ENCODE data around the gene ATP6V0B.

ATP6V0B gene

DNA sequence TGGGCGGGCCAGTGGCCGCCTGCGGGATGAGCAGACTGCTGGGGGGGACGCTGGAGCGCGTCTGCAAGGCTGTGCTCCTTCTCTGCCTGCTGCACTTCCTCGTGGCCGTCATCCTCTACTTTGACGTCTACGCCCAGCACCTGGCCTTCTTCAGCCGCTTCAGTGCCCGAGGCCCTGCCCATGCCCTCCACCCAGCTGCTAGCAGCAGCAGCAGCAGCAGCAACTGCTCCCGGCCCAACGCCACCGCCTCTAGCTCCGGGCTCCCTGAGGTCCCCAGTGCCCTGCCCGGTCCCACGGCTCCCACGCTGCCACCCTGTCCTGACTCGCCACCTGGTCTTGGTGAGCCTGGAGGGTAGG, 6.4 kb downstream of the ATP6V0B start:
- H3K27ac ChIP-seq (ENCODE audit: low read depth, low read length) = no peak overlapping the region
- H3K4me1 ChIP-seq (ENCODE audit: insufficient read depth, low read length) = peaks cover 38% of the 10 kb centered on the region
- H3K36me3 ChIP-seq (ENCODE audit: insufficient read depth, low read length) = peaks cover 30% of the 10 kb centered on the region
- no peak overlapping the region for H3K4me3 ChIP-seq (ENCODE audit: low read depth in 1 of 2, low read length in 2 of 2)
- no peaks in the 10 kb centered on the region for H3K9me3 ChIP-seq (ENCODE audit: low read length)
- H3K27me3 ChIP-seq (ENCODE audit: control insufficient read depth in 1 of 2, insufficient read depth in 2 of 2, low read length in 2 of 2) = no peaks in the 10 kb centered on the region
- H3K9ac ChIP-seq (ENCODE audit: low read length) = no peak overlapping the region

GRCh38 chr1:43981636-43982035, 6.9 kb downstream of the ATP6V0B start:
- Histone ChIP-seq H3K9ac (ENCODE audit: low read length) (no peak overlapping the region), H3K27me3 (ENCODE audit: control insufficient read depth in 1 of 2, insufficient read depth in 2 of 2, low read length in 2 of 2) (no peaks in the 10 kb centered on the region), H3K9me3 (ENCODE audit: low read length) (no peaks in the 10 kb centered on the region), H3K4me1 (ENCODE audit: insufficient read depth, low read length) (peaks cover 33% of the 10 kb centered on the region), H3K36me3 (ENCODE audit: insufficient read depth, low read length) (peaks cover 25% of the 10 kb centered on the region), H3K27ac (ENCODE audit: low read depth, low read length) (no peak overlapping the region), H3K4me3 (ENCODE audit: low read depth in 1 of 2, low read length in 2 of 2) (no peak overlapping the region)

DNA sequence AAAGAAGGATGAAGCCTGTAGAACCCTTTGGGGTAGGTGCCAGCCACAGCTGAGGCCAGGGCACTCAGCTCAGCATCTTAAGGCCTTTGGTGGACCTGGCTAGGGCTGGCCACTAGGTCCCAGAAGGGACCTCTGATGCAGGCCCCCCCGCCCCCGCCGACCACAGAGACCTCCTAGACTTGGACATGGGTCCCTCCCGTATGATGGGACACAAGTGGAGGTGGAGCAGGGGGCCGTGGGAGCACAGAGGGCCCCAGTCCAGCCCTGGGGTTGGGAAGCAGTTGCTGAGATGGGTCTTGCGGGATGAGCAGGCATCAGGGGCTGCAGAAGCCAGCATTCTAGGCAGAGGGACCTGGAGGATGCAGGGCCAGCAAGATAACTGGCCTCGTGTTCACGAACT, 7.5 kb downstream of the ATP6V0B start:
- peaks cover 19% of the 10 kb centered on the region for H3K36me3 ChIP-seq (ENCODE audit: insufficient read depth, low read length)
- no peak overlapping the region for H3K27ac ChIP-seq (ENCODE audit: low read depth, low read length)
- H3K9me3 ChIP-seq (ENCODE audit: low read length) = no peaks in the 10 kb centered on the region
- no peak overlapping the region for H3K4me3 ChIP-seq (ENCODE audit: low read depth in 1 of 2, low read length in 2 of 2)
- no peaks in the 10 kb centered on the region for H3K27me3 ChIP-seq (ENCODE audit: control insufficient read depth in 1 of 2, insufficient read depth in 2 of 2, low read length in 2 of 2)
- peaks cover 27% of the 10 kb centered on the region for H3K4me1 ChIP-seq (ENCODE audit: insufficient read depth, low read length)
- no peak overlapping the region for H3K9ac ChIP-seq (ENCODE audit: low read length)

GRCh38 chr1:43982808-43983207, 8.0 kb downstream of the ATP6V0B start:
- no peak overlapping the region for H3K9ac ChIP-seq (ENCODE audit: low read length)
- no peak overlapping the region for H3K4me3 ChIP-seq (ENCODE audit: low read depth in 1 of 2, low read length in 2 of 2)
- H3K36me3 ChIP-seq (ENCODE audit: insufficient read depth, low read length) = peaks cover 14% of the 10 kb centered on the region
- H3K27ac ChIP-seq (ENCODE audit: low read depth, low read length) = no peak overlapping the region
- no peaks in the 10 kb centered on the region for H3K27me3 ChIP-seq (ENCODE audit: control insufficient read depth in 1 of 2, insufficient read depth in 2 of 2, low read length in 2 of 2)
- H3K9me3 ChIP-seq (ENCODE audit: low read length) = no peaks in the 10 kb centered on the region
- H3K4me1 ChIP-seq (ENCODE audit: insufficient read depth, low read length) = peaks cover 22% of the 10 kb centered on the region

DNA sequence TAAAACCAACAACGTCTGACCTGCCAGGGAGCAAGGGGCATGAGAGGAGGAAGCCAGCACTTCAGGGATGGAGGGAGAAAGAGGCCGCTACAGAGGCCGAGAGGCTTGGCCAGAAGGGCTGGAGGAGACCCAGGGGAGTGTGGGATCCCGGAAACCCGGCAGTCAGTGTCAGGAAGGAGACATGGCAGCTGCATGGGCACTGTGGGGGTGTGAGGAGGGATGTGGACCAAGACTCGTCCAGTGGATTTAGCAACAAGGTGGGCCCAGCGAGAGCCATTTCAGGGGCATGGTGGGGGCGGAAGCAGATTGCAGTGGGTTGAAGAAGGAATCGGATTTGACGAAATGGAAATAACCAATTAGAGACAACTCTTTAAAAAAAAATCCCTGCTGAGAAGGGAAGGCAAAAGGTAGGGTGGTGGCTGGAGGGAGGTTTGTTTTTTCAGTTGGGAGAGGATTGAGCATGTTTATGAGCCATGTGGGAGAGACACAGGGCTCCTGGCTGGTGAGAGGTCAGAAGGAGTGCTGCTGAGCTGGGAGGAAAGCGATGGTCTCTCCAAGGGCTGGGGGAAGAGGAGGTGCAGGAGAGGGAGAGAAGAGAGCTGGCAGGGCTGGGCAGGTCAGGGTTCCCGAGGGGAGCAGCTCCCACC, 8.6 kb downstream of the ATP6V0B start:
- no peak overlapping the region for H3K4me3 ChIP-seq (ENCODE audit: low read depth in 1 of 2, low read length in 2 of 2)
- no peaks in the 10 kb centered on the region for H3K9me3 ChIP-seq (ENCODE audit: low read length)
- no peak overlapping the region for H3K9ac ChIP-seq (ENCODE audit: low read length)
- peaks cover 16% of the 10 kb centered on the region for H3K4me1 ChIP-seq (ENCODE audit: insufficient read depth, low read length)
- H3K27ac ChIP-seq (ENCODE audit: low read depth, low read length) = no peak overlapping the region
- H3K36me3 ChIP-seq (ENCODE audit: insufficient read depth, low read length) = peaks cover 8% of the 10 kb centered on the region
- H3K27me3 ChIP-seq (ENCODE audit: control insufficient read depth in 1 of 2, insufficient read depth in 2 of 2, low read length in 2 of 2) = no peaks in the 10 kb centered on the region

DNA sequence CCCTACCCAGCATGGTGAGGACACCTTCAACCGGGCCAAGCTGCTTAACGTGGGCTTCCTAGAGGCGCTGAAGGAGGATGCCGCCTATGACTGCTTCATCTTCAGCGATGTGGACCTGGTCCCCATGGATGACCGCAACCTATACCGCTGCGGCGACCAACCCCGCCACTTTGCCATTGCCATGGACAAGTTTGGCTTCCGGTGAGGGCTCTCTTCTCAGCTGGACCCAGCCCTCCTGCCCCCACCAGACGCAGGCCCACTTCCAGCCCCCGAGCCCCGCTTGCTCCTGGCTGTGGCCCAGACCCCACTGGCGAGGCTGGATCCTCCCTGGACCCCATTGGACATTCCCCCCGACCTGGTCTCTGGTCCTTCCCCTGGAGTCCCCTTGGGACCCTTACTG, 10.1 kb downstream of the ATP6V0B start:
- Histone ChIP-seq H3K27ac (ENCODE audit: low read depth, low read length) (no peak overlapping the region), H3K9me3 (ENCODE audit: low read length) (no peaks in the 10 kb centered on the region), H3K36me3 (ENCODE audit: insufficient read depth, low read length) (peaks cover 8% of the 10 kb centered on the region), H3K27me3 (ENCODE audit: control insufficient read depth in 1 of 2, insufficient read depth in 2 of 2, low read length in 2 of 2) (no peaks in the 10 kb centered on the region), H3K4me3 (ENCODE audit: low read depth in 1 of 2, low read length in 2 of 2) (no peak overlapping the region), H3K9ac (ENCODE audit: low read length) (no peak overlapping the region), H3K4me1 (ENCODE audit: insufficient read depth, low read length) (peaks cover 11% of the 10 kb centered on the region)

DNA sequence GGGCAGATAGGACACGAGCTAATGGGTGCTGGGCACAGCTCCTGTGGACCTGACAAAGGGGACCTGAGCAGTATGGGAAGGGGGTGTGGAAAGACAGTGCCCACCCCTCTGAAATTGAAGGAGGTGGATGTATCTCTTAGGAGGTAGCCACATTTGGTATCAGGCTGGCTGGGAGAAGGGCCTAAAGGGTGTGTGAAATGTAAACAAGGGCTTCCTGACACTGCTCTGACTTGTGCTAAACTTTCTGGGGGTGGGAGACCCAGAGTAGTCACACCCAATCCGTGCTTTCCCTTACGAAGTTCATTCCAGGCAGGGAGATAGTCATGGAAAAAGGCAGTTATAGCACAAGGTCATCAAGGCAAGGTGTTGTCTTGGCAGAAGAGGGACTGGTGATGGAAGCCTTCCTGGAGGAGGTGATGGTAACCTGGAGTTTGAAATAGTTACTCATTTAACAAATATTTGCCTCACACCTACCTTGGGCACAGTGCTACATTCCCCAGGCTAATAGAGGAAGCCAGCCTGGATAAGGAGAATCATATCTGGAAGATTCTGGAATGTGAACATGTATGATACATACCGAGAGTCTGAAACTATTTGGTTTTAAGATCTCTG, 11.3 kb downstream of the ATP6V0B start:
- H3K36me3 ChIP-seq (ENCODE audit: insufficient read depth, low read length) = peaks cover 8% of the 10 kb centered on the region
- H3K4me1 ChIP-seq (ENCODE audit: insufficient read depth, low read length) = peaks cover 9% of the 10 kb centered on the region
- no peaks in the 10 kb centered on the region for H3K9me3 ChIP-seq (ENCODE audit: low read length)
- H3K4me3 ChIP-seq (ENCODE audit: low read depth in 1 of 2, low read length in 2 of 2) = no peak overlapping the region
- no peaks in the 10 kb centered on the region for H3K27me3 ChIP-seq (ENCODE audit: control insufficient read depth in 1 of 2, insufficient read depth in 2 of 2, low read length in 2 of 2)
- no peak overlapping the region for H3K9ac ChIP-seq (ENCODE audit: low read length)
- H3K27ac ChIP-seq (ENCODE audit: low read depth, low read length) = no peak overlapping the region

DNA sequence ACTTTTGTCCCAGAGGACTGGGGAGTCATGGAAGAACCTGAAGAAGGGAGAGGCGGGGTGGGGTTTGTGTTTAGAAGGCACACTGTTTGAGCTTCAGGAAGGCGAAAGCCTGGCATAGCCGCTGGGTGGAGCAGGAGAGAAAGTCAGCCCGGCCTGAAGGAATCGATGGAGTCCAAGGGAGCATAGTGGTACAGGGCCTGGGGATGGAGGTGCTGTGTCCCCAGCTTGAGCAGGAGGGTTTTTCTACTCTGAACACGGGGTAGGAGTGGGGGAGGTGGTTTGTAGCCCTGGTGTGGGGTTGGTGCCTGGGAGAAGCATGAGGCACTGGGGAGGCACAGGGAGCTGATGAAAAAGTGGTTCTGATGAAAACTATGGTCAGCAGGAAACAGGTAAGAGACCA, 12.0 kb downstream of the ATP6V0B start:
- Histone ChIP-seq H3K27me3 (ENCODE audit: control insufficient read depth in 1 of 2, insufficient read depth in 2 of 2, low read length in 2 of 2) (no peaks in the 10 kb centered on the region), H3K27ac (ENCODE audit: low read depth, low read length) (no peak overlapping the region), H3K9me3 (ENCODE audit: low read length) (no peaks in the 10 kb centered on the region), H3K4me3 (ENCODE audit: low read depth in 1 of 2, low read length in 2 of 2) (no peak overlapping the region), H3K36me3 (ENCODE audit: insufficient read depth, low read length) (peaks cover 8% of the 10 kb centered on the region), H3K4me1 (ENCODE audit: insufficient read depth, low read length) (peaks cover 11% of the 10 kb centered on the region), H3K9ac (ENCODE audit: low read length) (no peak overlapping the region)

- H3K9ac ChIP-seq (ENCODE audit: low read length) = no peak overlapping the region
- no peak overlapping the region for H3K4me3 ChIP-seq (ENCODE audit: low read depth in 1 of 2, low read length in 2 of 2)
- H3K9me3 ChIP-seq (ENCODE audit: low read length) = no peaks in the 10 kb centered on the region
- H3K27ac ChIP-seq (ENCODE audit: low read depth, low read length) = no peak overlapping the region
- H3K27me3 ChIP-seq (ENCODE audit: control insufficient read depth in 1 of 2, insufficient read depth in 2 of 2, low read length in 2 of 2) = no peaks in the 10 kb centered on the region
- H3K36me3 ChIP-seq (ENCODE audit: insufficient read depth, low read length) = peaks cover 8% of the 10 kb centered on the region
- H3K4me1 ChIP-seq (ENCODE audit: insufficient read depth, low read length) = peaks cover 15% of the 10 kb centered on the region
Measured at GRCh38 chr1:43987159-43987902, 12.6 kb downstream of the ATP6V0B start.

DNA sequence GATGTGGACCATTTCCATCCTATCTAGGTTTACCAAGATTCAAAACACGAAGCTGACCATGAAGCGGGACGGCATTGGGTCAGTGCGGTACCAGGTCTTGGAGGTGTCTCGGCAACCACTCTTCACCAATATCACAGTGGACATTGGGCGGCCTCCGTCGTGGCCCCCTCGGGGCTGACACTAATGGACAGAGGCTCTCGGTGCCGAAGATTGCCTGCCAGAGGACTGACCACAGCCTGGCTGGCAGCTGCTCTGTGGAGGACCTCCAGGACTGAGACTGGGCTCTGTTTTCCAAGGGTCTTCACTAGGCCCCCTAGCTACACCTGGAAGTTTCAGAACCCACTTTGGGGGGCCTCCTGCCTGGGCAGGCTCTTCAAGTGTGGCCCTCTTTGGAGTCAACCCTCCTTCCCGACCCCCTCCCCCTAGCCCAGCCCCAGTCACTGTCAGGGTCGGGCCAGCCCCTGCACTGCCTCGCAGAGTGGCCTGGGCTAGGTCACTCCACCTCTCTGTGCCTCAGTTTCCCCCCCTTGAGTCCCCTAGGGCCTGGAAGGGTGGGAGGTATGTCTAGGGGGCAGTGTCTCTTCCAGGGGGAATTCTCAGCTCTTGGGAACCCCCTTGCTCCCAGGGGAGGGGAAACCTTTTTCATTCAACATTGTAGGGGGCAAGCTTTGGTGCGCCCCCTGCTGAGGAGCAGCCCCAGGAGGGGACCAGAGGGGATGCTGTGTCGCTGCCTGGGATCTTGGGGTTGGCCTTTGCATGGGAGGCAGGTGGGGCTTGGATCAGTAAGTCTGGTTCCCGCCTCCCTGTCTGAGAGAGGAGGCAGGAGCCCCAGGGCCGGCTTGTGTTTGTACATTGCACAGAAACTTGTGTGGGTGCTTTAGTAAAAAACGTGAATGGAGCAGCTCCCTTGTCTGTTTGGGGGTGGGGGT, 15.8 kb downstream of the ATP6V0B start:
- Histone ChIP-seq H3K36me3 (ENCODE audit: insufficient read depth, low read length) (peaks cover 6% of the 10 kb centered on the region), H3K4me3 (ENCODE audit: low read depth in 1 of 2, low read length in 2 of 2) (peak overlapping the region; percentile 63 to 79), H3K9ac (ENCODE audit: low read length) (peak overlapping the region; percentile 57), H3K9me3 (ENCODE audit: low read length) (no peaks in the 10 kb centered on the region), H3K4me1 (ENCODE audit: insufficient read depth, low read length) (peaks cover 16% of the 10 kb centered on the region), H3K27ac (ENCODE audit: low read depth, low read length) (peak overlapping the region; percentile 75), H3K27me3 (ENCODE audit: control insufficient read depth in 1 of 2, insufficient read depth in 2 of 2, low read length in 2 of 2) (no peaks in the 10 kb centered on the region)

DNA sequence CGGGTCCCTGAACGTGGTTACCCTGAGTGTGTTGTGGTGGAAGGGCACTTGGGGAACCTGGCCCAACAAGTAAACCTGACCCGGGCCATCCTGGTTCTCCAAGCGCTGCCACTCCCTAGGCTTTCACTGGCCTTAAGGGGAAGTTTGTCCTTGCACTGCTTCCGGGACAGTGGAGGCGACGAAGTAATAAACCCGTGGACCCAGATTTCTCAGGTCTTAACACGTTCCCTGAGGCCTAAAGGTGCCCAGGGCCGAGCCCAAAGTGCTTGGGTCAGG, 16.4 kb downstream of the ATP6V0B start:
- H3K9me3 ChIP-seq (ENCODE audit: low read length) = no peaks in the 10 kb centered on the region
- H3K4me3 ChIP-seq (ENCODE audit: low read depth in 1 of 2, low read length in 2 of 2) = peak overlapping the region; percentile 63 to 79
- H3K9ac ChIP-seq (ENCODE audit: low read length) = peak overlapping the region; percentile 57
- peaks cover 16% of the 10 kb centered on the region for H3K4me1 ChIP-seq (ENCODE audit: insufficient read depth, low read length)
- H3K27ac ChIP-seq (ENCODE audit: low read depth, low read length) = peak overlapping the region; percentile 75
- H3K27me3 ChIP-seq (ENCODE audit: control insufficient read depth in 1 of 2, insufficient read depth in 2 of 2, low read length in 2 of 2) = no peaks in the 10 kb centered on the region
- peaks cover under 1% of the 10 kb centered on the region for H3K36me3 ChIP-seq (ENCODE audit: insufficient read depth, low read length)
